Germinal center (tissue), 1 donor: ENCODE results near the gene GNAI2.
A peak's percentile ranks its signal among the peaks of the same experiment; 100 is the strongest.

ENCODE experiments used
- DNase-seq: peaks from one replicate; pipeline ENCODE4 v3.0.0; 2012; ENCODE audit warnings: mixed read lengths, low spot score

Gene GNAI2

GRCh38 chr3:50235716-50236483 lies at the start of gene GNAI2:
TSS of gene GNAI2 (plus strand) at chr3:50236204. CDS start at chr3:50236336, 132 bp downstream.
- peak; percentile 99 for DNase-seq

GRCh38 chr3:50187750-50188149 lies 48.3 kb upstream of the GNAI2 start:
- no peak for DNase-seq

GRCh38 chr3:50189274-50189673 lies 46.7 kb upstream of the GNAI2 start:
- DNase-seq = peak; percentile 43

- no peak for DNase-seq
Measured at GRCh38 chr3:50189989-50190388, 46.0 kb upstream of the GNAI2 start.

- no peak for DNase-seq
Measured at GRCh38 chr3:50190936-50191660, 44.9 kb upstream of the GNAI2 start, which contains the start of gene GNAT1. TSS of gene GNAT1 (plus strand) at chr3:50191610. CDS start at chr3:50191726, 116 bp downstream.

GRCh38 chr3:50192124-50192523 lies 43.9 kb upstream of the GNAI2 start:
- DNase-seq = no peak

- peak; percentile 85 for DNase-seq
Measured at GRCh38 chr3:50192689-50193141, 43.3 kb upstream of the GNAI2 start.

- DNase-seq = no peak
Measured at GRCh38 chr3:50193286-50193685, 42.7 kb upstream of the GNAI2 start.

GRCh38 chr3:50193746-50194127 lies 42.3 kb upstream of the GNAI2 start:
- no peak for DNase-seq

GRCh38 chr3:50194128-50194902 lies 41.7 kb upstream of the GNAI2 start:
- peak; percentile 86 for DNase-seq

- peak; percentile 78 for DNase-seq
Measured at GRCh38 chr3:50194903-50195500, 41.0 kb upstream of the GNAI2 start.

GRCh38 chr3:50195501-50196252 lies 40.3 kb upstream of the GNAI2 start:
- no peak for DNase-seq

GRCh38 chr3:50196253-50196801 lies 39.7 kb upstream of the GNAI2 start:
- no peak for DNase-seq

GRCh38 chr3:50201573-50202315 lies 34.3 kb upstream of the GNAI2 start:
- no peak for DNase-seq

GRCh38 chr3:50202353-50203112 lies 33.5 kb upstream of the GNAI2 start:
- DNase-seq = no peak

GRCh38 chr3:50203113-50203808 lies 32.7 kb upstream of the GNAI2 start:
- DNase-seq = no peak

GRCh38 chr3:50203809-50204803 lies 31.9 kb upstream of the GNAI2 start:
- DNase-seq = no peak
